Endothelial cell of umbilical vein (primary cell): ENCODE data around the gene PLEKHM2.

Source experiments
- CTCF ChIP-seq, 2 donors: IDR thresholded peaks; 1 replicate in 1 of 2; 2 replicates in 1 of 2; pipeline ENCODE4 v1.5.1; 2011; ENCODE audit warnings: low read length in 2 of 2, mild to moderate bottlenecking in 2 of 2, moderate library complexity in 2 of 2, control low read depth in 1 of 2, inconsistent platforms in 1 of 2, low read depth in 1 of 2; ENCODE audit not compliant: insufficient read depth in 1 of 2; ENCODE audit errors: extremely low read depth in 1 of 2
- EZH2 ChIP-seq: IDR thresholded peaks from 2 replicates; pipeline ENCODE4 v1.6.1; 2012; ENCODE audit warnings: borderline replicate concordance, low read depth, mild to moderate bottlenecking, moderate library complexity, low read length, inconsistent platforms; ENCODE audit not compliant: severe bottlenecking
- GATA2 ChIP-seq: IDR thresholded peaks from 2 replicates; pipeline ENCODE4 v1.7.0; 2011; ENCODE audit warnings: low read depth, mild to moderate bottlenecking, moderate library complexity, mixed read lengths, low read length; ENCODE audit not compliant: insufficient read length, insufficient read depth
- MAX ChIP-seq: IDR thresholded peaks from 2 replicates; pipeline ENCODE4 v1.6.1; 2011; ENCODE audit not compliant: insufficient read depth, insufficient read length
- MYC ChIP-seq: IDR thresholded peaks from one replicate; pipeline ENCODE4 v1.6.1; 2011; ENCODE audit warnings: mild to moderate bottlenecking, low read depth, low read length
- POLR2A ChIP-seq: IDR thresholded peaks from 2 replicates; pipeline ENCODE4 v1.6.1; 2012; ENCODE audit warnings: low read depth, mild to moderate bottlenecking, control low read depth, low read length
- POLR2AphosphoS5 ChIP-seq: IDR thresholded peaks from 2 replicates; pipeline ENCODE4 v1.6.1; 2012; ENCODE audit warnings: low read depth, mild to moderate bottlenecking, control low read depth, low read length, moderate library complexity; ENCODE audit not compliant: insufficient read depth

- no peak for TF ChIP-seq CTCF (IDR thresholded peaks at IDR 0.05; ENCODE audit: extremely low read depth in 1 of 2, insufficient read depth in 1 of 2, low read depth in 1 of 2, low read length in 2 of 2)
- TF ChIP-seq POLR2A = no peak
- TF ChIP-seq EZH2 = no peak
- TF ChIP-seq GATA2 = no peak
- no peak for TF ChIP-seq POLR2AphosphoS5
- no peak for TF ChIP-seq MYC
- no peak for TF ChIP-seq MAX
These were observed 12.9 kb downstream of the PLEKHM2 start for GRCh38 chr1:15696956-15697521.
